Uterus (tissue), 4 donors: Measurements from ENCODE around the gene OASL. TPM values are rescaled to one million over a fixed set of nuclear protein-coding genes. Genes with fewer than 3 reads are reported as not detected.

Source experiments
- DNase-seq, 2 donors: peaks; one replicate each; pipeline ENCODE4 v3.0.0-alpha.2; 2019 to 2020
- H3K27ac ChIP-seq, 2 donors: fragments of 200-600 bp; sonication (generic); 1 replicate in 1 of 2; 2 replicates in 1 of 2; pipeline ENCODE4 v1.5.1; 2016 to 2018
- H3K27me3 ChIP-seq, 2 donors: fragments of 200-600 bp; sonication (generic); one replicate each; pipeline ENCODE4 v1.5.1; 2018 to 2019; ENCODE audit warnings: control low read depth in 1 of 2
- H3K36me3 ChIP-seq, 2 donors: fragments of 200-600 bp; sonication (generic); one replicate each; pipeline ENCODE4 v1.5.1; 2019; ENCODE audit warnings: control low read depth in 1 of 2
- H3K4me1 ChIP-seq, 2 donors: fragments of 200-600 bp; sonication (generic); one replicate each; pipeline ENCODE4 v1.5.1; 2018 to 2019; ENCODE audit warnings: control low read depth in 1 of 2
- H3K4me3 ChIP-seq, 2 donors: fragments of 200-600 bp; sonication (generic); 1 replicate in 1 of 2; 2 replicates in 1 of 2; pipeline ENCODE4 v1.5.1; 2018 to 2019; ENCODE audit warnings: mild to moderate bottlenecking in 1 of 2
- H3K9me3 ChIP-seq, 2 donors: fragments of 200-600 bp; sonication (generic); one replicate each; pipeline ENCODE4 v1.5.1; 2019; ENCODE audit warnings: control low read depth in 1 of 2
- CTCF ChIP-seq, 4 experiments: fragments of 200-600 bp in 2 of 4; fragments of 450-650 bp in 2 of 4; sonication (generic) in 2 of 4; IDR thresholded peaks; one replicate each; pipeline ENCODE4 v1.5.1; 2016 to 2019; ENCODE audit warnings: antibody characterized with exemption in 4 of 4, mild to moderate bottlenecking in 2 of 4, moderate library complexity in 1 of 4
- POLR2A ChIP-seq, 2 donors: fragments of 450-650 bp; IDR thresholded peaks; one replicate each; pipeline ENCODE4 v1.6.1; 2016; ENCODE audit warnings: antibody characterized with exemption in 2 of 2, mild to moderate bottlenecking in 1 of 2, moderate library complexity in 1 of 2
- intact Hi-C: fragments of 100-400 bp; cut with DNase I; formaldehyde crosslinking; loops from one replicate; pipeline ENCODE4 v1.15.1; 2023; ENCODE audit warnings: low total_unique reads
- total RNA-seq, 4 donors: library from RNA; depleted of rRNA in 3 of 4; stranded (reverse); fragments of >200 nt in 3 of 4; gene quantifications; one replicate each; pipeline versions ENCODE4 v1.1.0 to v1.2.4, GENCODE V29; 2014 to 2023
- donor health status: DM: yes; HTN: yes; CAD: no.

The OASL gene
- total RNA-seq, 4 donors from 2014 or later = 0.35 to 0.82 TPM; not detected in 2

GRCh38 chr12:121034616-121035305 lies 4.3 kb downstream of the OASL start:
- no peak overlapping the region for H3K4me3 ChIP-seq
- H3K27me3 ChIP-seq = no peaks in the 10 kb centered on the region
- H3K9me3 ChIP-seq = no peaks in the 10 kb centered on the region
- DNase-seq = no peak
- H3K27ac ChIP-seq = no peak overlapping the region
- no peaks in the 10 kb centered on the region for H3K4me1 ChIP-seq
- no peak for TF ChIP-seq POLR2A (IDR thresholded peaks at IDR 0.05)
- no peak for TF ChIP-seq CTCF (IDR thresholded peaks at IDR 0.05)
- intact Hi-C loops = no loop called here
- H3K36me3 ChIP-seq = no peaks in the 10 kb centered on the region

- no peak for DNase-seq
- TF ChIP-seq POLR2A (IDR thresholded peaks at IDR 0.05) (no peak), CTCF (IDR thresholded peaks at IDR 0.05) (no peak)
- no peaks in the 10 kb centered on the region for H3K9me3 ChIP-seq
- H3K4me1 ChIP-seq = no peaks in the 10 kb centered on the region
- no peak overlapping the region for H3K4me3 ChIP-seq
- no peak overlapping the region for H3K27ac ChIP-seq
- H3K27me3 ChIP-seq = no peaks in the 10 kb centered on the region
- intact Hi-C loops = no loop called here
- H3K36me3 ChIP-seq = no peaks in the 10 kb centered on the region
Measured at GRCh38 chr12:121033625-121034349, 5.3 kb downstream of the OASL start.

- intact Hi-C loops = no loop called here
- TF ChIP-seq POLR2A (IDR thresholded peaks at IDR 0.05) (no peak), CTCF (IDR thresholded peaks at IDR 0.05) (no peak)
- DNase-seq = no peak
Measured at GRCh38 chr12:121030576-121031212, 8.4 kb downstream of the OASL start.

GRCh38 chr12:121026274-121027045 lies 12.6 kb downstream of the OASL start:
- H3K4me1 ChIP-seq = no peaks in the 10 kb centered on the region
- no peaks in the 10 kb centered on the region for H3K36me3 ChIP-seq
- no peaks in the 10 kb centered on the region for H3K9me3 ChIP-seq
- no peak overlapping the region for H3K4me3 ChIP-seq
- intact Hi-C loops = no loop called here
- no peak for TF ChIP-seq POLR2A (IDR thresholded peaks at IDR 0.05)
- TF ChIP-seq CTCF (IDR thresholded peaks at IDR 0.05) = no peak
- H3K27ac ChIP-seq = no peak overlapping the region
- no peaks in the 10 kb centered on the region for H3K27me3 ChIP-seq
- DNase-seq = no peak

More at GRCh38 chr12:121030576-121031212, 8.4 kb downstream of the OASL start:
- Histone ChIP-seq H3K4me1 (no peaks in the 10 kb centered on the region), H3K9me3 (no peaks in the 10 kb centered on the region), H3K27me3 (no peaks in the 10 kb centered on the region), H3K4me3 (no peak overlapping the region), H3K36me3 (no peaks in the 10 kb centered on the region), H3K27ac (no peak overlapping the region)
